Hematopoietic multipotent progenitor cell treated with erythropoietin and hydrocortisone succinate and interleukin-3 and kit ligand, for 15 days (in vitro differentiated cells): Measurements from ENCODE around the gene TNFAIP8L2.

Experiments
- DNase-seq: peaks from one replicate; pipeline ENCODE4 v3.0.0-alpha.2; 2015; ENCODE audit warnings: low spot score

TNFAIP8L2 gene

GRCh38 chr1:151156515-151156819 is at the start of gene TNFAIP8L2:
TSS of gene TNFAIP8L2 (plus strand) at chr1:151156649. CDS start at chr1:151158698, 2,049 bp downstream.
- peak; percentile 62 for DNase-seq

- DNase-seq: no peak
Measured at GRCh38 chr1:151106894-151107293, 49.6 kb upstream of the TNFAIP8L2 start.

GRCh38 chr1:151108331-151108730 is 48.1 kb upstream of the TNFAIP8L2 start:
- DNase-seq: no peak

- DNase-seq: no peak
Measured at GRCh38 chr1:151113877-151114276, 42.6 kb upstream of the TNFAIP8L2 start.

GRCh38 chr1:151124763-151125403 is 31.6 kb upstream of the TNFAIP8L2 start:
- DNase-seq: no peak

- DNase-seq: no peak
Measured at GRCh38 chr1:151128800-151129199, 27.6 kb upstream of the TNFAIP8L2 start.

GRCh38 chr1:151130987-151131586 is 25.4 kb upstream of the TNFAIP8L2 start:
- peak; percentile 19 for DNase-seq

GRCh38 chr1:151131701-151132334 is 24.6 kb upstream of the TNFAIP8L2 start:
- no peak for DNase-seq

GRCh38 chr1:151132335-151133017 is 24.0 kb upstream of the TNFAIP8L2 start:
- DNase-seq: no peak

- DNase-seq: no peak
Measured at GRCh38 chr1:151133018-151133806, 23.2 kb upstream of the TNFAIP8L2 start.

GRCh38 chr1:151134396-151134795 is 22.1 kb upstream of the TNFAIP8L2 start:
- no peak for DNase-seq

- DNase-seq: no peak
Measured at GRCh38 chr1:151134991-151135390, 21.5 kb upstream of the TNFAIP8L2 start.

- DNase-seq: no peak
Measured at GRCh38 chr1:151135433-151136385, 20.7 kb upstream of the TNFAIP8L2 start.

GRCh38 chr1:151137789-151138188 is 18.7 kb upstream of the TNFAIP8L2 start:
- no peak for DNase-seq

GRCh38 chr1:151142411-151143056 is 13.9 kb upstream of the TNFAIP8L2 start:
- no peak for DNase-seq

- no peak for DNase-seq
Measured at GRCh38 chr1:151143057-151143435, 13.4 kb upstream of the TNFAIP8L2 start.

GRCh38 chr1:151143986-151144385 is 12.5 kb upstream of the TNFAIP8L2 start:
- no peak for DNase-seq

- DNase-seq: no peak
Measured at GRCh38 chr1:151144474-151145303, 11.8 kb upstream of the TNFAIP8L2 start.

- no peak for DNase-seq
Measured at GRCh38 chr1:151145304-151146071, 11.0 kb upstream of the TNFAIP8L2 start.
